Renal pelvis (tissue), 12 donors: ENCODE results near the gene APOB. TPM values are rescaled to one million over a fixed set of nuclear protein-coding genes. Genes with fewer than 3 reads are reported as not detected.
A peak's percentile ranks its signal among the peaks of the same experiment; 100 is the strongest.

Experiments
- DNase-seq: peaks from one replicate; pipeline ENCODE4 v3.0.0-alpha.2; 2013
- long read RNA-seq, 16 experiments: transcript quantifications; one replicate each; lab custom pipeline, GENCODE V29; 2026
- polyA plus RNA-seq, 3 donors: library from polyadenylated mRNA; unstranded; fragments of 120-200 nt; gene quantifications; one replicate each; pipeline ENCODE4 v1.2.1, GENCODE V29; 2013; ENCODE audit not compliant: insufficient read length in 3 of 3

Gene APOB, protein sequence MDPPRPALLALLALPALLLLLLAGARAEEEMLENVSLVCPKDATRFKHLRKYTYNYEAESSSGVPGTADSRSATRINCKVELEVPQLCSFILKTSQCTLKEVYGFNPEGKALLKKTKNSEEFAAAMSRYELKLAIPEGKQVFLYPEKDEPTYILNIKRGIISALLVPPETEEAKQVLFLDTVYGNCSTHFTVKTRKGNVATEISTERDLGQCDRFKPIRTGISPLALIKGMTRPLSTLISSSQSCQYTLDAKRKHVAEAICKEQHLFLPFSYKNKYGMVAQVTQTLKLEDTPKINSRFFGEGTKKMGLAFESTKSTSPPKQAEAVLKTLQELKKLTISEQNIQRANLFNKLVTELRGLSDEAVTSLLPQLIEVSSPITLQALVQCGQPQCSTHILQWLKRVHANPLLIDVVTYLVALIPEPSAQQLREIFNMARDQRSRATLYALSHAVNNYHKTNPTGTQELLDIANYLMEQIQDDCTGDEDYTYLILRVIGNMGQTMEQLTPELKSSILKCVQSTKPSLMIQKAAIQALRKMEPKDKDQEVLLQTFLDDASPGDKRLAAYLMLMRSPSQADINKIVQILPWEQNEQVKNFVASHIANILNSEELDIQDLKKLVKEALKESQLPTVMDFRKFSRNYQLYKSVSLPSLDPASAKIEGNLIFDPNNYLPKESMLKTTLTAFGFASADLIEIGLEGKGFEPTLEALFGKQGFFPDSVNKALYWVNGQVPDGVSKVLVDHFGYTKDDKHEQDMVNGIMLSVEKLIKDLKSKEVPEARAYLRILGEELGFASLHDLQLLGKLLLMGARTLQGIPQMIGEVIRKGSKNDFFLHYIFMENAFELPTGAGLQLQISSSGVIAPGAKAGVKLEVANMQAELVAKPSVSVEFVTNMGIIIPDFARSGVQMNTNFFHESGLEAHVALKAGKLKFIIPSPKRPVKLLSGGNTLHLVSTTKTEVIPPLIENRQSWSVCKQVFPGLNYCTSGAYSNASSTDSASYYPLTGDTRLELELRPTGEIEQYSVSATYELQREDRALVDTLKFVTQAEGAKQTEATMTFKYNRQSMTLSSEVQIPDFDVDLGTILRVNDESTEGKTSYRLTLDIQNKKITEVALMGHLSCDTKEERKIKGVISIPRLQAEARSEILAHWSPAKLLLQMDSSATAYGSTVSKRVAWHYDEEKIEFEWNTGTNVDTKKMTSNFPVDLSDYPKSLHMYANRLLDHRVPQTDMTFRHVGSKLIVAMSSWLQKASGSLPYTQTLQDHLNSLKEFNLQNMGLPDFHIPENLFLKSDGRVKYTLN (N-terminal part only)
- 1 to 10 TPM; 1.2 to 3.8 (median 3.8) TPM for polyA plus RNA-seq
- long read RNA-seq, donor 1 = 0 reads
- long read RNA-seq, donor 2 = 0 reads
- long read RNA-seq, donor 3 = 0 reads
- long read RNA-seq, donor 4 = 0 reads
- long read RNA-seq, donor 5 = 0 reads
- long read RNA-seq, donor 6 = 0 reads
- long read RNA-seq, donor 7 = 0 reads
- long read RNA-seq, donor 8 = 0 reads
- long read RNA-seq, donor 9 = 0 reads
- long read RNA-seq, donor 10 = 0 reads
- long read RNA-seq, donor 11 = 0 reads
- long read RNA-seq, donor 12 = 0 reads
- long read RNA-seq, donor 13 = 0 reads
- long read RNA-seq, donor 14 = 0 reads
- long read RNA-seq, donor 15, partial matches to known transcripts = 42 of 42 reads
- long read RNA-seq, donor 15, other reads (novel, unspliced or antisense) = 0 of 42 reads
- long read RNA-seq, donor 16 = 0 reads

DNA sequence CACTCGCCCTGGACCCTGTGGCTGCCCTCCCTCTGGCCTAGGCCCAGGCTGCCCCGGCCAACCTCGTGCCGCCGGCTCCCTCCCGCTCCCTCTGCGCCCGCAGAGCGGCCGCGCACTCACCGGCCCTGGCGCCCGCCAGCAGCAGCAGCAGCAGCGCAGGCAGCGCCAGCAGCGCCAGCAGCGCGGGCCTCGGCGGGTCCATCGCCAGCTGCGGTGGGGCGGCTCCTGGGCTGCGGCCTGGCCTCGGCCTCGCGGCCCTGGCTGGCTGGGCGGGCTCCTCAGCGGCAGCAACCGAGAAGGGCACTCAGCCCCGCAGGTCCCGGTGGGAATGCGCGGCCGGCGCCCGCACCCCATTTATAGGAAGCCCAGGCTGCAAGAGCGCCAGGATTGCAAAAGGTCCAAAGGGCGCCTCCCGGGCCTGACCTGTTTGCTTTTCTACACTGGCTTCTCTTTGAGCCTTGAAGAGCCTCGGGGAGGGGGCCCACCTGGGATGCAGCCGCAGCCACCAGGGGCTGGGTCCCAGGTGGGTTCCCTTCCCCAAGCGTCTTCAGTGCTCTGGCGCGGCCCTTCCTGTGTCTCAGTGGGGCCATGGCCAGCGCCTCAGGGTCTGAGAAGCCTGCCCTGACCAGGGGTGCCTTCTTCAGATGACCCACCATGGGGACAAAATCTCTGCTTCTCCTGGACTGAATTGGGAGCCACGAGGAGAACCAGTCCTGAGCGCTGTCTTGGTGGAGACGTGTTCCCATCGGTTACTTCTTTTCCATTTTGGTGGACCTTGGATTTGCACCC, at the start of gene APOB:
APOB (minus strand) TSS at position 330 of the 789 bp plus-strand sequence; CDS start at position 202, 128 bp downstream.
- no peak for DNase-seq

GRCh38 chr2:21092308-21092869, 48.5 kb upstream of the APOB start:
- DNase-seq = no peak

- DNase-seq = no peak
Observed at GRCh38 chr2:21084401-21084800, 40.5 kb upstream of the APOB start.

GRCh38 chr2:21083482-21083881, 39.6 kb upstream of the APOB start:
- no peak for DNase-seq

- DNase-seq = no peak
Observed at GRCh38 chr2:21078296-21078695, 34.4 kb upstream of the APOB start.

GRCh38 chr2:21072477-21073242, 28.8 kb upstream of the APOB start:
- no peak for DNase-seq

GRCh38 chr2:21070341-21071257, 26.7 kb upstream of the APOB start:
- DNase-seq = no peak

GRCh38 chr2:21069746-21070340, 26.0 kb upstream of the APOB start:
- no peak for DNase-seq

- peak; percentile 30 for DNase-seq
Observed at GRCh38 chr2:21067859-21068537, 24.1 kb upstream of the APOB start.

GRCh38 chr2:21067125-21067524, 23.3 kb upstream of the APOB start:
- DNase-seq = no peak

DNA sequence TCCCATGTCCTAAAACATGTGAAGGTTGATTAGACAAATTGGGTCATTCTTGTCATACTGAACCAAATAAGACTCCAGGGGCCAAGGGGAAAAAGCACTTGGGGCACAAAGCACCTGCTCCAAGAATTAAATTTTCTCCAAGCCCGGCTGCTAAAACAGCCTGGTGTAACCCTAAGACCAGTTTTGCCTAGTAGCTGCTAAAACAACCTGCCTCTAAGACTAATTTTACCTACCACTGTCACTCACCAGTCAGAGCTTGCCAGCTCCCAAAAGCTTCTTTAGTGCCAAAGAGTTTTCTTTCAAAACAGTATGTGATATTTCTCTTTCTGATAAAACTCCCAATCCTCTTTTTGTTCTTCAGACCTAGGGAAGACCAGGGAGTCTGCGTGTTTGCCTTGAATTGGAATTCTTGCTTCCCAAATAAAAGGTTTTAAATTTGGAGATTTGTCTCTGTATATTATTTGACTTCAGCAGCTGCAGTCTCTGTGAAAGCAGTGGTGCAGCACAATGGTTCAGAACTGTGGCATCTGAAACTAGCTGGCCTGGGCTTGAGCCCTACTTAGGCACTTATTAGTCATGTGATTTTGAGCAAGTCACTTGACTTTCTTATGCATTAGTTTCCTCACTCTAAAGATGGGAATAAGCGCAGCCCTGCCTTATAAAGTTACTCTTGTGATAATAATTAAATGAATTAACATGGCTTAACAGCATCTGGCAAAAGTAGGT, 16.2 kb upstream of the APOB start:
- no peak for DNase-seq

- no peak for DNase-seq
Observed at GRCh38 chr2:21057097-21057496, 13.2 kb upstream of the APOB start.

- DNase-seq = no peak
Observed at GRCh38 chr2:21055879-21056790, 12.3 kb upstream of the APOB start.

DNA sequence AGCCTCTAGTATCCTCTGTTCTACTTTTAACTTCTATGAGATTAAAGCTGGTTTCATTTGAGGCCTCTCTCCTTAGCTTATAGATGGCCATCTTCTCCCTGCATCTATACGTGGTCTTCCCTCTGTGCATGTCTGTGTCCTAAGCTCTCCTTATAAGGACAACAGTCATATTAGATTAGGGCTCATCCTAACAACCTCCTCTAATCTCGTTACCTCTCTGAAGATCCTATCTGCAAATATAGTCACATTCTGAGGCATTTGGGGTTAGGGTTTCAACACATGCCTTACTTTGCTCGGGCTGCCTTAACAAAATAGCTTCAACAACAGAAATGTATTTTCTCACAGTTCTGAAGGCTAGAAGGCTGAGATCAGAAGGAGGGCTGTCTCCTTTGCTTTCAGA, 11.6 kb upstream of the APOB start:
- no peak for DNase-seq

GRCh38 chr2:21054011-21054410, 10.1 kb upstream of the APOB start:
- DNase-seq = no peak
